GM19397 (cell line): ENCODE results near the gene EDIL3.
"Not testable (repeated sequence)": the region's sequence is repeated elsewhere in the genome, so short reads cannot be mapped to it uniquely, and the experiment has no call there.

Experiments
- ATAC-seq: cut with Tn5 transposase; IDR thresholded peaks from one replicate; pipeline ENCODE4 v1.9.1; 2021; ENCODE audit warnings: mild to moderate bottlenecking, moderate library complexity; ENCODE audit not compliant: unreplicated experiment

EDIL3 gene

GRCh38 chr5:84197538-84197937 is 187.1 kb downstream of the EDIL3 start:
- peak; percentile 64 for ATAC-seq

- no peak for ATAC-seq
Measured at GRCh38 chr5:84191281-84191680, 193.4 kb downstream of the EDIL3 start.

GRCh38 chr5:84184857-84185256 is 199.8 kb downstream of the EDIL3 start:
- no peak for ATAC-seq

- no peak for ATAC-seq
Measured at GRCh38 chr5:84181093-84181492, 203.6 kb downstream of the EDIL3 start.

- no peak for ATAC-seq
Measured at GRCh38 chr5:84168841-84169240, 215.8 kb downstream of the EDIL3 start.

- ATAC-seq = no peak
Measured at GRCh38 chr5:84163671-84164070, 221.0 kb downstream of the EDIL3 start.

GRCh38 chr5:84162695-84163094 is 222.0 kb downstream of the EDIL3 start:
- no peak for ATAC-seq

GRCh38 chr5:84160650-84161049 is 224.0 kb downstream of the EDIL3 start:
- ATAC-seq = not testable (repeated sequence)

- no peak for ATAC-seq
Measured at GRCh38 chr5:84149094-84149493, 235.6 kb downstream of the EDIL3 start.

- no peak for ATAC-seq
Measured at GRCh38 chr5:84148651-84149050, 236.0 kb downstream of the EDIL3 start.

- no peak for ATAC-seq
Measured at GRCh38 chr5:84137541-84137940, 247.1 kb downstream of the EDIL3 start.

GRCh38 chr5:84131372-84131771 is 253.3 kb downstream of the EDIL3 start:
- no peak for ATAC-seq

- ATAC-seq = no peak
Measured at GRCh38 chr5:84130006-84130580, 254.6 kb downstream of the EDIL3 start.

GRCh38 chr5:84125216-84125615 is 259.5 kb downstream of the EDIL3 start:
- no peak for ATAC-seq

- no peak for ATAC-seq
Measured at GRCh38 chr5:84119252-84119651, 265.4 kb downstream of the EDIL3 start.

- no peak for ATAC-seq
Measured at GRCh38 chr5:84118551-84118950, 266.1 kb downstream of the EDIL3 start.

GRCh38 chr5:84115727-84116126 is 269.0 kb downstream of the EDIL3 start:
- no peak for ATAC-seq

- ATAC-seq = no peak
Measured at GRCh38 chr5:84113246-84114105, 271.2 kb downstream of the EDIL3 start.

GRCh38 chr5:84092738-84093137 is 291.9 kb downstream of the EDIL3 start:
- no peak for ATAC-seq

- ATAC-seq = no peak
Measured at GRCh38 chr5:84091127-84091799, 293.4 kb downstream of the EDIL3 start.

- no peak for ATAC-seq
Measured at GRCh38 chr5:84088996-84089395, 295.7 kb downstream of the EDIL3 start.

- no peak for ATAC-seq
Measured at GRCh38 chr5:84086511-84086910, 298.2 kb downstream of the EDIL3 start.
